Measurements from ENCODE around the gene IKZF5. TPM values are rescaled to one million over a fixed set of nuclear protein-coding genes. Genes with fewer than 3 reads are reported as not detected.

The IKZF5 gene
- total and polyA plus RNA-seq, 9 donors, result 8.2 to 28.6 (median 18.2) TPM

- TF ChIP-seq EP300 (IDR thresholded peaks at IDR 0.05), result no peak
- TF ChIP-seq, protein P1, sequence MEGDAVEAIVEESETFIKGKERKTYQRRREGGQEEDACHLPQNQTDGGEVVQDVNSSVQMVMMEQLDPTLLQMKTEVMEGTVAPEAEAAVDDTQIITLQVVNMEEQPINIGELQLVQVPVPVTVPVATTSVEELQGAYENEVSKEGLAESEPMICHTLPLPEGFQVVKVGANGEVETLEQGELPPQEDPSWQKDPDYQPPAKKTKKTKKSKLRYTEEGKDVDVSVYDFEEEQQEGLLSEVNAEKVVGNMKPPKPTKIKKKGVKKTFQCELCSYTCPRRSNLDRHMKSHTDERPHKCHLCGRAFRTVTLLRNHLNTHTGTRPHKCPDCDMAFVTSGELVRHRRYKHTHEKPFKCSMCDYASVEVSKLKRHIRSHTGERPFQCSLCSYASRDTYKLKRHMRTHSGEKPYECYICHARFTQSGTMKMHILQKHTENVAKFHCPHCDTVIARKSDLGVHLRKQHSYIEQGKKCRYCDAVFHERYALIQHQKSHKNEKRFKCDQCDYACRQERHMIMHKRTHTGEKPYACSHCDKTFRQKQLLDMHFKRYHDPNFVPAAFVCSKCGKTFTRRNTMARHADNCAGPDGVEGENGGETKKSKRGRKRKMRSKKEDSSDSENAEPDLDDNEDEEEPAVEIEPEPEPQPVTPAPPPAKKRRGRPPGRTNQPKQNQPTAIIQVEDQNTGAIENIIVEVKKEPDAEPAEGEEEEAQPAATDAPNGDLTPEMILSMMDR (IDR thresholded peaks at IDR 0.05), result no peak
- TF ChIP-seq POLR2A (IDR thresholded peaks at IDR 0.05), result no peak
- intact Hi-C loops (cut with DNase I), result no loop called here
- Histone ChIP-seq H3K27me3 (no peaks in the 10 kb centered on the region), H3K4me3 (no peak overlapping the region), H3K4me1 (ENCODE audit: insufficient read depth) (no peaks in the 10 kb centered on the region), H3K27ac (no peak overlapping the region), H3K36me3 (no peaks in the 10 kb centered on the region), H3K9me3 (no peaks in the 10 kb centered on the region)
- DNase-seq, result no peak
- WGBS, 3 donors, result 81 to 89% (median 83%) methylated on average over 2 of the region's 2 CpGs
These were observed 35.8 kb upstream of the IKZF5 start for GRCh38 chr10:123044391-123044790.

GRCh38 chr10:123043409-123043925, 34.9 kb upstream of the IKZF5 start:
- Histone ChIP-seq H3K4me1 (ENCODE audit: insufficient read depth) (no peaks in the 10 kb centered on the region), H3K9me3 (no peaks in the 10 kb centered on the region), H3K36me3 (no peaks in the 10 kb centered on the region), H3K27ac (no peak overlapping the region), H3K4me3 (no peak overlapping the region), H3K27me3 (no peaks in the 10 kb centered on the region)
- TF ChIP-seq POLR2A (IDR thresholded peaks at IDR 0.05), result no peak
- DNase-seq, result peak in 1 of 5 donors; percentile 9
- WGBS, 3 donors, result 10 to 13% (median 11%) methylated on average over 5 of the region's 5 CpGs
- intact Hi-C loops (cut with DNase I), result no loop called here

- TF ChIP-seq EP300 (IDR thresholded peaks at IDR 0.05) (no peak), POLR2A (IDR thresholded peaks at IDR 0.05) (no peak)
- TF ChIP-seq, protein P1 (IDR thresholded peaks at IDR 0.05), result no peak
- Histone ChIP-seq H3K27ac (no peak overlapping the region), H3K9me3 (no peaks in the 10 kb centered on the region), H3K36me3 (no peaks in the 10 kb centered on the region), H3K4me1 (ENCODE audit: insufficient read depth) (no peaks in the 10 kb centered on the region), H3K27me3 (no peaks in the 10 kb centered on the region), H3K4me3 (no peak overlapping the region)
- 86 to 90% (median 87%) methylated on average over 12 of the region's 12 CpGs for WGBS, 3 donors
- no peak for DNase-seq
- intact Hi-C loops (cut with DNase I), result no loop called here
These were observed 34.3 kb upstream of the IKZF5 start for GRCh38 chr10:123042708-123043408.

DNA sequence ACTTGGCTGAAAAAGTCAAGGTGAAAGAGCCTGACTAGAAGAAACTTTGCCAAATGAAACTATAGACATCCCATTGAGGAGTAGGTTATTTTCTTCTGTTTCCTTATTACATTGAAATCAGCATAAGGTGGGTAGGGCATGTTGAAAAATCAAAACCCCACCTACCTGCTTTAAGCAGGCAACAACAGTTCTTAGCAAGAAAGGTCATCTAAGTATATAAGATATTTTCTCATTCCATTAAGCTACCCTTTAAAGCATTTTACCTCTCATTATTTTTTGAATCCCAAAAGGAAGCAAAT, 31.0 kb upstream of the IKZF5 start:
- no peak for DNase-seq
- Histone ChIP-seq H3K4me3 (no peak overlapping the region), H3K27ac (no peak overlapping the region), H3K36me3 (no peaks in the 10 kb centered on the region), H3K9me3 (no peaks in the 10 kb centered on the region), H3K4me1 (ENCODE audit: insufficient read depth) (no peaks in the 10 kb centered on the region), H3K27me3 (no peaks in the 10 kb centered on the region)
- intact Hi-C loops (cut with DNase I), result no loop called here
- TF ChIP-seq, protein P1 (IDR thresholded peaks at IDR 0.05), result no peak

DNA sequence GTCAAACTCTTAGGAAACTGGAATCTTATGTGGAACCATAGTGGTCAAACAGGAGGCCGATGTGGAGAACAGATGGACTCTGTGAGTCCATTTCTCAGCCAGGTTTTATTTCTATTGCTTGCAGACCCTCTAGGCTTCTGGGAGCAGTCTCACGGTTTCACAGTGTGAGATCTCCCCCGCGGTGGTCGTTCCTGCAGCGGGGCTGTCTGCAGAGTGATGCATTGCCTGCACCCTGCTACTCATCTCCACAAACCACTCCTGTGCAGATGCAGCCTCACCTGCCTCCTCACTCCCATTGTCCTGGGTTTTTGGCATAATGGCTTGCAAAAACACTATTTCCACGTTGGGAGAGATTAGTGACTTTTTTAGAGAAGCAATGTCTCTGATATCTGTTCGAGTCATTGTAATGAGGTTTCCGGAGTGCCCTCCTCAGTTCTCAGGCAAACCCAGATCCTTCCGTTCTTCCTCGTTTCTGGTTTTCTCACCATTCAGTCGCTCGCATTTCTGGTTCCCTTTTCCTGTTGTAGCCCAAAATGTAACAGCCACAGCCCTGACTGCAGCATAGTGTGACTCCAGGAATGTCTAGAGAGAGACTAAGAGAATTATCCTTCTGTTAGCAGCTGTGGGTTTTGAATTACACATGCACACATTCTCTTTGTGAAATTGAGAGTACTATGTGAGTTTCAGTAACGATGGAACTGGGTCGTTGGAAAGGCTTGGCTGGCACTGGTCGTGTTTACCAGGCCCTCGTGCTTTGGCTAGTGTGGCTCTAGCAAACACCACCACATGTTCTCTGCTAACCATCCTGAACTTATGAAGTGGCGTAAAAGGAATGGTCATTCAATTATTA, 30.4 kb upstream of the IKZF5 start:
- no peak overlapping the region for H3K27ac ChIP-seq
- H3K36me3 ChIP-seq, result no peaks in the 10 kb centered on the region
- no peaks in the 10 kb centered on the region for H3K4me1 ChIP-seq (ENCODE audit: insufficient read depth)
- DNase-seq, result no peak
- intact Hi-C loops (cut with DNase I), result no loop called here
- TF ChIP-seq EP300 (IDR thresholded peaks at IDR 0.05) (no peak), POLR2A (IDR thresholded peaks at IDR 0.05) (no peak)
- TF ChIP-seq, protein P1 (IDR thresholded peaks at IDR 0.05), result no peak
- no peaks in the 10 kb centered on the region for H3K27me3 ChIP-seq
- no peak overlapping the region for H3K4me3 ChIP-seq
- H3K9me3 ChIP-seq, result no peaks in the 10 kb centered on the region
- 74 to 77% (median 77%) methylated on average over 18 of the region's 18 CpGs for WGBS, 3 donors
